AG10803 (cell line): ENCODE data around the gene CTSG.
"Not testable (repeated sequence)": the region's sequence is repeated elsewhere in the genome, so short reads cannot be mapped to it uniquely, and the experiment has no call there.

Experiments used
- DNase-seq: peaks from one replicate; pipeline ENCODE4 v3.0.0; 2010; ENCODE audit warnings: low read depth
- H3K4me3 ChIP-seq: 2 replicates; pipeline ENCODE4 v1.5.1; 2011; ENCODE audit warnings: mild to moderate bottlenecking, low read length, control low read depth
- TF ChIP-seq, protein P1 (sequence below): conservative IDR thresholded peaks from 2 replicates; pipeline ENCODE4 v1.5.1; 2011; ENCODE audit warnings: mild to moderate bottlenecking, low read length, control low read depth, inconsistent platforms

The CTSG gene

DNA sequence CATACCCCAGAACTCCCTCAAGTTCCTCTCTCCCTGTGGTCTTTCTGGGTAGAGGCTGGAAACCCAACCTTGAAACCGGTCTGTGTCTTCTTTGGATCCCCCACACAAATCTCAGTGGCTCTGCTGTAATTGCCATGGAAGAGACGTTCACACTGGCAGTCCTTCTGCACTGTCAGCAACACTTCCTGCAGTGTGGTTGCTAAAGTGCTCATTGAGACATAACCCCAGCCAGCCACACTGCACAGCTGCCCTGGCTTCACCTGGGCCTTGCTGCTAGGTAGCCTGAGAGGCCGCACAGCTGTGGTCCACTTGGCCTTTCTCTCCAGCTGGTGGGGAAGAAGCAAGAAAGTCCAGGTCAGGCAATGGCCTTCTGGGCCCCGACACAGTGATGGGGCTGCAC is 31.0 kb upstream of the CTSG start:
- DNase-seq = no peak
- H3K4me3 ChIP-seq = no peak overlapping the region
- TF ChIP-seq, protein P1, sequence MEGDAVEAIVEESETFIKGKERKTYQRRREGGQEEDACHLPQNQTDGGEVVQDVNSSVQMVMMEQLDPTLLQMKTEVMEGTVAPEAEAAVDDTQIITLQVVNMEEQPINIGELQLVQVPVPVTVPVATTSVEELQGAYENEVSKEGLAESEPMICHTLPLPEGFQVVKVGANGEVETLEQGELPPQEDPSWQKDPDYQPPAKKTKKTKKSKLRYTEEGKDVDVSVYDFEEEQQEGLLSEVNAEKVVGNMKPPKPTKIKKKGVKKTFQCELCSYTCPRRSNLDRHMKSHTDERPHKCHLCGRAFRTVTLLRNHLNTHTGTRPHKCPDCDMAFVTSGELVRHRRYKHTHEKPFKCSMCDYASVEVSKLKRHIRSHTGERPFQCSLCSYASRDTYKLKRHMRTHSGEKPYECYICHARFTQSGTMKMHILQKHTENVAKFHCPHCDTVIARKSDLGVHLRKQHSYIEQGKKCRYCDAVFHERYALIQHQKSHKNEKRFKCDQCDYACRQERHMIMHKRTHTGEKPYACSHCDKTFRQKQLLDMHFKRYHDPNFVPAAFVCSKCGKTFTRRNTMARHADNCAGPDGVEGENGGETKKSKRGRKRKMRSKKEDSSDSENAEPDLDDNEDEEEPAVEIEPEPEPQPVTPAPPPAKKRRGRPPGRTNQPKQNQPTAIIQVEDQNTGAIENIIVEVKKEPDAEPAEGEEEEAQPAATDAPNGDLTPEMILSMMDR = no peak

DNA sequence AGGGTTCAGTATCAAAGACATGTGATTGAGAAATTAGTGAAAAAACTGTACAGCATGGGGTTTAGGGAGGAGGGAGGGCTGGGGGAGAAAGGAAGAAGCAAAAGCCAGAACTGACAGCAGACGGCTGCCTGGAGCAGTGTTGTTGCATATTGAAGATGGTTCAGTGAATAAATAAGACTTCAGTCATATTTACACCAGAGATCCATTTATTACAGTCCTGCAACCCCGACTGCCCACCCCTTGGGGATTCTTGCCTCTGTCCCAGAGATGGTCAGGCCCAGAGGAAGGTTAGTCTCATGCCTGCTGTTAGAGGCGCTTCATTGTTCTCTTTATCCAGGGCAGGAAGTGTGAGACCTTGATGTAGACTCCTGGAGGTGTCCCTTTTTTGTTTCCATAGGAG is 30.2 kb upstream of the CTSG start:
- no peak overlapping the region for H3K4me3 ChIP-seq
- DNase-seq = no peak
- TF ChIP-seq, protein P1 = no peak

DNA sequence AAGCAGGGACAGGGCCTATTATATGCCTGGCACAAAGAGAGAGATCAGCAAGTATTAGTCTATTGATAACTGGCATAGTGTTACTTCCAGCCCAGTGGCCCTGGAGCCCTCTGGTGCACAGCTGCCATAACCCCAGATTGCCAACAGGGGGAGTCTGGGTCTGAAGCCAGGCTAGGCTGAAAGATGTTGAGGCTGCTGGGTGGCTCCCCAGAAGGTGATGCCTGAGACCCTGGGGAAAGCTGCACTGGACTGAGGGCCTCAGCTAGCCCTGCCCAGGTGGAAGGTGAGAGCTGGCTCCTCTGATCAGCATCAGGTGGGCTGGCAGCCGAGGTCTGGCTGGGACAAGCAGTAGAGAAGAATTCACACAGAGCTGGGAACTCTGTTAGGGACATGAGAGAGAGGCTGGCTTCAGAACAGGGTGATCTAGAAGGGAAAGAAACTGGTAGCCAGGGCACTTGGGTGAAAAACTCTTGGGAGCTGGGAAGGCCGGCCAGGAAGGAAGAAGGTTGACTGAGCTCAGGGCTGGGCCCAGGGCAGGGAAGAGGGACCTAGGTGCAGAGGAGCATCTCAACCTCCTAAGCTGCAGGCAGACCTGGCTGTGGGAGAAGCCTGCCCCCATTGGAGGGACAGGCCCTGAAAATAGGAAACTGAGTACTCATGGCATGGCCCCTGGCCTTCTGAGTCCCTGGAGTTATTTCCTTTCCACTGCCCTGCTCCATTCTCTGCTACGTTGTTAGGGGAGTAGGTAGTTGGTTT is 29.6 kb upstream of the CTSG start:
- TF ChIP-seq, protein P1 = peak; percentile 46
- no peak overlapping the region for H3K4me3 ChIP-seq
- peak; percentile 3 for DNase-seq

DNA sequence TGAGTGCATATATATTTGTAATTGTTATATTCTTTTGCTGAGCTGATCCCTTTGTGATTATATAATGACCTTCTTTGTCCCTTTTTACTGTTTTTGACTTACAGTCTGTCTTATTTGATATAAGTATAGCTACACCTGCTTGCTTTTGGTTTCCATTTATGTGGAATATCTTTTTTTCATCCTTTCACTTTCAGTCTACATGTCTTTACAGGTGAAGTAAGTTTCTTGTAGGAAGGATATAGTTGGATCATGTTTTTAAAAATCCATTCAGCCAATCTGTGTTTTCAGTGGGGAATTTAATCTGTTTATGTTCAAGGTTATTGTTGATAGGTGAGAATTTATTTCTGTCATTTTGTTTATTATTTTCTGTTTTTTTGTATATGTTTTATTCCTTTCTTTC is 21.4 kb upstream of the CTSG start:
- TF ChIP-seq, protein P1 = no peak
- DNase-seq = no peak
- H3K4me3 ChIP-seq = no peak overlapping the region

DNA sequence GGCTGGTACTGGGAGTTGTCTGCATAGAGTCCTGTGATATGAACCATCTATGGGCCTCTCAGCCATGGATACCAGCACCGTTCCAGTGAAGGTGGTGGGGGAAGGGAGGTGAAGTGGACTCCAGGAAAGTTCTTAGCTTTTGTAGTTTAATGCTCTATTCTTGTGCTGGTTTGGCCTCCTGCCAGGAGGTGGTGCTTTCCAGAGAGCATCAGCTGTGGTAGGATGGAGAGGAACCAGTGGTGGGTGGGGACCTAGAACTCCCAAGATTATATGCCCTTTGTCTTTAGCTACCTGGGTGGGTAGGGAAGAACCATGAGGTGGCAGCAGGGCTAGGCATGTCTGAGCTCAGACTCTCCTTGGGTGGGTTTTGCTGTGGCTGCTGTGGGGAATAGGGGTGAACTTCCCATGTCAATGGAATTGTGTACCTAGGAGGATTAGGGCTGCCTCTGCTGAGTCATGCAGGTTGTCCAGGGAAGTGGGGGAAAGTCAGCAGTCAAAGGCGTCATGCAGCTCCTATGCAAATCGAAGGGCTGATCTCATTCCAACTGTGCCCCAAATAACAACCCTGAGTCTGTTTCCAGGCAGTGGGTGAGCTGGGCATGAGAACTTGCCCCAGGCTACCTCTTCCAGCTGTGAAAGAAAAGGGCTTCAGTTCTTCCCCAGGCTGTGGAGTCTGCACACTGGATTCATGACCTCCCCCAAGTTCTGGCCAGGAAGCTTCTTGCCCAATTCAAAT is 19.2 kb upstream of the CTSG start:
- no peak for DNase-seq
- TF ChIP-seq, protein P1 = no peak
- no peak overlapping the region for H3K4me3 ChIP-seq

DNA sequence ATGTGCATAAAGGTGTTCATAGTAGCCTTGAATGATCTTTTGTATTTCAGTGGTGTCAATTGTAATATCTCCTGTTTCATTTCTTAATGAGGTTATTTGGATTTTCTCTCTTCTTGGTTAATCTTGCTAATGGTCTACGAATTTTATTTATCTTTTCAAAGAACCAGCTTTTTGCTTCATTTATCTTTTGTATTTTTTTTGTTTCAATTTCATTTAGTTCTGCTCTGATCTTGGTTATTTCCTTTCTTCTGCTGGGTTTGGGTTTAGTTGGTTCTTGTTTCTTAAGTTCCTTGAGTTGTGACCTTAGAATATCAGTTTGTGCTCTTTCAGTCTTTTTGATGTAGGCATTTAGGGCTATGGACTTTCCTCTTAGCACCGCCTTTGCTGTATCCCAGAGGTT is 15.0 kb upstream of the CTSG start:
- not testable (repeated sequence) for H3K4me3 ChIP-seq, DNase-seq

DNA sequence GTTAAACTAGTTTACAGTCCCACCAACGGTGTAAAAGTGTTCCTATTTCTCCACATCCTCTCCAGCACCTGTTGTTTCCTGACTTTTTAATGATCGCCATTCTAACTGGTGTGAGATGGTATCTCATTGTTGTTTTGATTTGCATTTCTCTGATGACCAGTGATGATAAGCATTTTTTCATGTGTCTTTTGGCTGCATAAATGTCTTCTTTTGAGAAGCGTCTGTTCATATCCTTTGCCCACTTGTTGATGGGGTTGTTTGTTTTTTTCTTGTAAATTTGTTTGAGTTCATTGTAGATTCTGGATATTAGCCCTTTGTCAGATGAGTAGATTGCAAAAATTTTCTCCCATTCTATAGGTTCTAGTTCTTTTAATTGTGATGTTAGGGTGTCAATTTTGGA is 8.4 kb upstream of the CTSG start:
- DNase-seq, H3K4me3 ChIP-seq: not testable (repeated sequence)

DNA sequence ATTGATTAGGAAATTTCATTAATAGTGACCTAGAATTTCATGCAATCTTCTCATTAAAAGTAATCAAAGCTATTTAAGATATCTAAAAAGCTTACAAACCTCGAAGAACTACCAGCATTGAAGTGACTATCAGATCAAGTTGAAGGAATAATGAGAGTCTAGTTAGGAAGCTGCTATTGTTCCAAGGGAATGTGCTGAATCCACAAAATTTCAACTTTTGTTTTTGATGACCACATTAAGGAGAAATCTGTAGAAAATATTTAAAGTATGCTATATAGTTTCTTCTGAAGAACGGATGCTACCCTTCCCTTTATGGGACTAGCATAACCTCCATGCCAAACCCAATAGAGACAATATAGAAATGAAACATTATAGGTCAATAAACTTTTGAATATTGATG is 2.5 kb upstream of the CTSG start:
- TF ChIP-seq, protein P1 = no peak
- H3K4me3 ChIP-seq = no peak overlapping the region
- DNase-seq = no peak
